ENCODE measurements around the gene CHD9NB. TPM values are rescaled to one million over a fixed set of nuclear protein-coding genes. Genes with fewer than 3 reads are reported as not detected.
A peak's percentile ranks its signal among the peaks of the same experiment; 100 is the strongest.
"Not testable (repeated sequence)": the region's sequence is repeated elsewhere in the genome, so short reads cannot be mapped to it uniquely, and the experiment has no call there.

The CHD9NB gene
- polyA plus RNA-seq, 5 donors: 2.0 to 12.1 (median 7.9) TPM

DNA sequence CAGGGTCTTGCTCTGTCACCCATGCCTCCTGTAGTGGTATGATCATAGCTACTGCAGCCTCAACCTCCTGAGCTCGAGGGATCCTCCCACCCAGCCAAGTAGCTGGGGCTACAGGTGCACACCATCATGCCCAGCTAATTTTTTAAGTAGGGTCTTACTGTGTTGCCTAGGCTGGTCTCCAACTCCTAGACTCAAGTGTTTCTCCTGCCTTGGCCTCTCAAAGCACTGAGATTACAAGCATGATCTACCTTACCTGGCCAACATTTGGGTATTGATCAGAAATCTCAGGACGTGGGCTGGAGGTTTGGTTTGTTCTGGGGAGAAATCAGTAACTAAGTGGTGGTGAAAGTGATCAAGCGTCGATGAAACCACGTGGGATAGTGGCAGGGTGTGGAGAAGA is 6.2 kb upstream of the CHD9NB start:
- DNase-seq: no peak

DNA sequence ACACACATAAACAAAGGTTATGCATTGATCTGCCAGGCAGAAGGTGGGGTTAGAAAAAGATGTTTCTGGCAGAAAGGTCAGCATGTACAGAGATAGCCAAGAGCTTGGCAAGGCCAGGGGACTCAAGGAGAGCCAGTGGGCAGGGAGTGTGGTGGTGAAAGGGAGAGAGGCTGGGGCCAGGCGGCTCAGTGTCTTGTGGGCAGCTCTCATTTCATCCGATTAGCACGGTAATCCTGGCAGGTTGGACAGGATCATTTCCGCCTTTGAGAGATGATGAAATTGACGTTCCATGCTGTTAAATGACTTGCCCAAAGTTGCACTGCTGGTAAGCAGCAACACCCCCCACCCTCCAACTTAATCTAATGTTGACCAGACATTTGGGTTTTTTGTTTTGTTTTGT is 5.7 kb upstream of the CHD9NB start:
- no peak for DNase-seq

DNA sequence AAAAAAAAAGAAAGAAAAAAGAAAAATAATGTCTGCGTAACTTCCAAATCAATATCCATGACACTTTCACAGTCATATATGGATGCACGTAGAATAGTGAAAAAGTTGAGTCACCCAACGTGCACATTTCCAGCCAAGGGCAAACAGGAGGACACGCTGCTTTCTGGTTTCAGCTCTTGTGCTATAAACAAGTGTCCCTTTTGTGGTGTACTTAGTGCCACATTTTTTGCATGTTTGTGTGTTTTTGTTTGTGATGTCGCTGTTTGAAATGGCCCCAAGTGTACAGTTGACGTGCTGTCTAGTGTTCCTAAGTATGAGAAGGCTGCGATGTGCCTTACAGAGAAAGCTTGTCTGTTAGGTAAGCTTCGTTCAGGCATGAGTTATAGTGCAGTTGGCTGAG is 5.0 kb upstream of the CHD9NB start:
- DNase-seq: no peak

DNA sequence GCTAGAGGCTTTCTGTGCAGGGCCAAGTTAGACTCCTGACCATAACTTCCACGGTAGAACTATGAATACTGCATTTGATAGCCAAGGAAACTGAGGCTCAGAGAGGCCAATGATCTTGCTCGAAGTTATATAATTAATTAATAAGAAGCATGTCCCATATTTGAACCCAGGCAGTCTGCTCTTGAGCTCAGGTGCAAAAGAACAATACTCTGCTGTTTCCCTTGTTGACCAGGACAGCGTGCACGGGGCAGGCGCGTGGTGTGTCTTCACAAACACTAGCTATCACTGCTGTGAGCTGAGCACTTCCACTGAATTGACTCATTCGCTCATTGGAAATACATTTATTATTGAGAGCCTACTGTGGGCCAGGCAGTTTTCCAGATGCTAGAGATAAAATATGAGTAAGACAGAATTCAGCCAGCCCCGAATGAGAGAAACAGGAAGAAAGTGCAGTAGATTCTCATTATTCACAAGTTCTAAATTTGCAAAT is 3.7 kb upstream of the CHD9NB start:
- no peak for DNase-seq

DNA sequence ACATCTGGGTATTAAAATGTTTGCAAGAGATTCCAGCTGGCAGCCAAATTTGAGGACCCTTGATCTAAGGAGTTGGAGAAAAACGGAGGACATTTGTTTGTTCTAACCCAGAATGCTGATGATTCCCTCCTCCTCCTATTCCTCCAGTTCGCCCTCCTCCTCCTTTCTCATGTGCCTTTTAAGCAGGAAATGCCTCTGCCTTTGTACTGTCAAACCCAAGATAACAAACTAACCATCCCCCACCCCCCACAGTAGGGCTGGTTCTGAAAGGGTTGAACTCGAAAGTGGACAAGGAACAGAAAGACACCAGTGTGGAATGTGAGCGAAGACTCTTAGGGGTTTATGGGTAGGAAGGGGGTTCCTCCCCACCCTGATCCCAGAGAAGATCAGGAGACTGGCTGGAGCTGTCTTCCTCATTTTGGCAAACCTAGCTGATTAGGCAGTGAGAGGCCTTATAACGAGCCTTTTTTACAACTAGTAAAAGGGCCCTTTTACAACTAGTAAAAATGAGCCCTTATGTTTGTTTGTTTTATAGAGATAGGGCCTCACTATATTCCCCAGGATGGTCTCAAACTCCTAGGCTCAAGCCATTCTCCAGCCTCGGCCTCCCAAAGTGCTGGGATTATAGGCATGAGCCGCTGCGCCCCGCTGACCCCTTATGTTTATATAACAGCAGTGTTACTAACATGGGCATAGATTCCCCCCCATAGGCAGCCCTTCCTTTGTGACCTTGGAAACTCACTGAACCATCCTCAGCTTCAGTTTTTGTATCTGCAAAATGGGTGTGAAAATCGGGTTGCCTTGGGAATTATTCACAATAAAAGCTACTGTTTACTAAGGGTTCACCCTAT is 3.1 kb upstream of the CHD9NB start:
- peak; percentile 60 to 67 for DNase-seq

DNA sequence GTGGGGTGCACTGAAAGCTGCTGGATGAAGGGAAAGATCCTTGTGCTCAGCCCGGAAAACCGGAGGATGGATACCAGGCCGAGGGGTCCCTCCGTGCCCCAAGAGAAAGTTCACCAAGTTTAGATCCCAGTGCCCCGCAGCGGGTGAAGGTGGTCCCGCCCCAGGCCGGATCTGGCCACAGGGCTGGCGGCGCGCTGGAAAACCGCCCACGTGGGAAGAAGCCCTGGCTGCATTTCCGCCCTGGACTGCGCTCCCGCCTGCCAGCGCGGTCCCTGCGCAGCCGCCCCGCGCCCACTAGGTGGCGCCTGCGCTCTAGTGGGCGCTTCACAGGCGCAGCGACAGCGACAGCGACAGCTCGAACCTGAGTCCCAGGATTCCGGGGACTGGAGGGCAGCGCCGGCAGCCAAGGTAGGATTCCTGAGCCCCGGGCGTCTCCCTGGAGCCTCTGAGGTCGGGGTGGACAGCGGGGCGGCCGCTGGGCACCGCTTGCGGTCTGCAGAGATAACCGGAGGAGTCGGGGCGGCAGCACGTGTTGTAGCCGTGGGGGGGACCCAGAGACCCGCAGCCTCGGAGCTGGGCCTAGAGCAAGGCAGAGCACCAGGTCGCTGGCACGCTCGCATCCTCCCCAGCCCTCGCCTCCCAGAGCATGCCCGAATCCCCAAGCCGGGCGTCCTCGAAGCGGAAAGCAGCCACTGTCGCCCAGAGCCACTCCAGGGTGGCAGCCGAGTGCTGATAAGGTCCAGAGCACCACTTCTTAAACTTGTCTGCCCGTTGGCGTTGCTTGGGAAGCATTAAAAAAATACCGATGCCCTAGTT is 2.2 kb upstream of the CHD9NB start, which contains the start of gene CHD9:
CHD9 (plus strand) TSS at position 322 of the 816 bp plus-strand sequence. CDS start 101,099 bp downstream, outside the sequence.
- DNase-seq: peak; percentile 94

DNA sequence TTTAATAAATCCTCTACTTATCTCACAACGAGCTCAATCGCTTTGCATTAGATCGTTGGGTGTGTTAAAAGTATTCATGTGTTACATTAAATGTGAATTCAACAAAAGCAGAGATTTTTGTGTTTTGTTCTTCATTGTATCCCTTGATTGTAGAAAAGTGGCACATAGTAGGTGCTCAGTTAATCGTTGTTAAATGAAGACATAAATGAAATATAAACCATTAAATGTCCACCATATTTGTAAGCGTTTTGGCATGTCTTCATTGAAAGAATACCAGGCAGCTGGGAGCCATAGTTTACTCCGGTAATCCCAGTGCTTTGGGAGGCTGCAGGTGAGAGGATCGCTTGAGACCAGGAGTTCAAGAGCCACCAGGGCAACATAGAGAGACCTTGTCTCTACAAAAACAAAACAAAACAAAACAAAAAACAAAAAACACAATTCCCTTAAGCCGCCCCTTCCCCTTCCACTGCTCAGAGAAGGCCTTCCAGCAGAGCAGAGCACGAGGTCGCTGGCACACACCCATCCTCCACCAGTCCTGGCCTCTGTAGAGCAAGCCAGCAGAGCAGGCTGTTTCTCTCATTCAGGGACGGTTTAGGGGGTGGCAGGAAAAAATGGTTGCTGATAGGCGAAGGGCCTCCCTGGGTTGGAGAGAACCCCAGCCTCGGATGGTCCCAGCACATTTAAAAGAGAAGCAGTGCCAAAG is 1.4 kb upstream of the CHD9NB start:
- DNase-seq: no peak

DNA sequence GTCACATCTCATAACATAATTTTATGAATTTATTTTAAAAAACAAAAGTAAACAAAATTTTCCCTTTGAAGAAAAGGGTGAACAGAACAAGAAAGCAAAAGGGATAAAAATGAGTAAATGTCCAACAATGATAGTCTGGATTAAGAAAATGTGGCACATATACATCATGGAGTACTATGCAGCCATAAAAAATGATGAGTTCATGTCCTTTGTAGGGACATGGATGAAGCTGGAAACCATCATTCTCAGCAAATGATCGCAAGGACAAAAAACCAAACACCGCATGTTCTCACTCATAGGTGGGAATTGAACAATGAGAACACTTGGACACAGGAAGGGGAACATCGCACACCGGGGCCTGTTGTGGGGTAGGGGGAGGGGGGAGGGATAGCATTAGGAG is 1.4 kb downstream of the CHD9NB start:
- DNase-seq: not testable (repeated sequence)

DNA sequence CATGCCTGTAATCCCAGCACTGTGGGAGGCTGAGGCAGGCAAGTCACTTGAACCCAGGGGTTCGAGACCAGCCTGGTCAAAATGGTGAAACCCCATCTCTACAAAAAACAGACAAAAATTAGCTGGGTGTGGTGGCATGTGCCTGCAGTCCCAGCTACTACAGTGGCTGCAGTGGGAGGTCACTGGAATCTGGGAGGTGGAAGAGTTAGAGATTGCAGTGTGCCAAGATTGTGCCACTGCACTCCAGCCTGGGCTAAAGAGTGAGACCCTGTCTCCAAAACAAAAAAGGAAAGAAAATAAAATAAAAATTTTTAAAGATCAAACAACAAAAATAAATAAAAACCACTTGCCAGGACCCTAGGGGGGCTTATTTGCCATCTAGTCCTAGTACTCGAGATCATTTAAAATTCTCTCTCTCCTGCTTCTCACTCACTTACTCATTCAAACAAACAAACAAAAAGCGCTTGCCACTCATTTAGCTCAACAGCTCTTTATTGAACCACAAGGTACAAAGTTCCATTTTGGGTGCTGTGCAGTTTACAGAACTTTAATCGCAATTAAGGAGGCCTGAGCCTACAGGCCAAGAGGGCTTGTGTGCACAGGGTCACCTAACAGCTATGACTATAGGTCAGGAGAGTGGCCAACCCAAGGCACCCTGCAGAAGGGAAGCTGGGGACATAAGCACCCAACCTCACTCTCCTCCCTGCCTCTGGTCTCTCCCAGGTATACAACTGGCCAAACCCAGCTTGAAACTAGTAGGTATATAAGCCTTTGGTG is 4.4 kb downstream of the CHD9NB start:
- no peak for DNase-seq

DNA sequence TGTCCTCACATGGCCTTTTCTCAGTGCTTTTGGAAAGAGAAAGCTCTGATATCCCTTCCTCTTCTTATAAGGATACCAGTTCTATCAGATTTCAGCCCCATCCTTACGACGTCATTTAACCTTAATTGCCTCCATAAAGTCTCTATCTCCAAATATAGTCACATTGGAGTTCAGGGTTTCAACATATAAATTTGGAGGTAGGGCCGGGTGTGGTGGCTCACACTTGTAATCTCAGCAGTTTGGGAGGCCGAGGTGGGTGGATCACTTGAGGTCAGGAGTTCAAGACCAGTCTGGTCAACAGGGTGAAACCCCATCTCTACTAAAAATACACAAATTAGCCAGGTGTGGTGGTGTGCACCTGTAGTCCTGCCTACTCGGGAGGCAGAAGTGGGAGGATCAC is 5.2 kb downstream of the CHD9NB start:
- not testable (repeated sequence) for DNase-seq

DNA sequence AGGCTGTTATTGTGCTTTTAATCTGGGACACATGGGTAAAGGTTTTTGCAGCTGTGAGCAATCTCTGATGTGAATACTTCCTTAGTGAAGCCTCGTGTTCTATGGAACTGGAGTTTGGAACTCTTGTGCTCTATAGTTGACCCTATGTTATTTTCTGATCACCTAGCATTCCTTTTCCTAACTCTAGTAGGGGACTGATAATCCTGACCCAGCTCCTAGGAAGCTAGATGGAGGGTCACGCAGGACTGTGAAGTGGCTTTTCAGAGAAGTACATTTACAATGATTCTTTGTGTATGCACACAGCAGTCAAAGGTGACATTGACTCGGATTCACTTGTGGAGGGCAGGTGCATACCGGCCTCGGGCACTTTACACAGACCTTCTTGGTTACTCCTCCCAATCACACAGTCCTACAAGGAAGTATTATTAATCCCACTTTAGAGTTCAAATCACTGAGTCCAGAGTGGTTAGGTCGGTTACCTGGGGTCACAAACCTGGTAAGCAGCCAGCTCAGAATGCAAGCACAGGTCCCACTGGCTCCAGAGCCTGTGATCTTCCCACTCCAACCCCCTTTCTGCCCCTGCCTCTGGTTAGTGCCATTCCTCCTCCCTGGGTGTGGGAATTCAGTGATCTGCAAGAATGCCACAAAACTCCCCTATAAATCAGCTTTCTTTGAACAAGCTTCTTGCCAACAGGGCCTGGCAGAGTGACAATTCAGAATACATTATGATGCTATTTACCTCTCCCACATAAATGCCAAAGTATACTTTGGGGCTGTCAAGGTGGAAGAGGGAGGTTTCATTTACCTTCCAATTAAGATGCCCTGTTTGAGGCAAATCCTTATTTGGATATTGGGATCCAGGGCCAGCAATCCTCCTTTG is 7.1 kb downstream of the CHD9NB start:
- DNase-seq: no peak

DNA sequence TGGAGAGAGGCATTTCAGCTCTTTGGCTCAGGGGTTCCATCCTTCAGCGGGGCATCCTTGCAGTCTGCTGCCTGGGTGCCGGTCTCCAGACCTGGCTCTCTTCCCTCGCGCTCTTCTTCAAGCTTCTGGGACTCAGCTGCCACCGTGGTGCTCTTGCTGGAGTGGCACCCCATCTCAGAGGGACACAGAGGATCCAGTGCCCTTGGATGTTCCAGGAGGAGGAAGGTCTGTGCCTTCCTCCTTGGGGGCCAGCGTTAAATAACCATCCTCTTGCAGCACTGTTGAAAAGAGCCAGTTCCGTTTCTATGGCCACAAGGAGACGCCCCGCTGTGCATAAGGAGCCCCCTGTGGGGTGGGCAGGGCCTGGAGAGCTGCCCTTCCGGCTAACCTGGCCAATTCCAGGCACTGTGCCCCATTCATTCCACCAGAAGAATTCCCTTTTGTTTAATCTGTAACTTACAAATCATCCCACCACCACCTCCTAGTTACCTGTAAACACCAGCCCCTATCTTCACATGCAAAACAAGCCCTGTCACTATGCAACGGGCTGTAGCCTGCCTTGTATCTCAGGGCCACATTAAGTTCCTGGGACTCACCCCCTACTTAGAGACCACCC is 8.6 kb downstream of the CHD9NB start:
- DNase-seq: no peak

DNA sequence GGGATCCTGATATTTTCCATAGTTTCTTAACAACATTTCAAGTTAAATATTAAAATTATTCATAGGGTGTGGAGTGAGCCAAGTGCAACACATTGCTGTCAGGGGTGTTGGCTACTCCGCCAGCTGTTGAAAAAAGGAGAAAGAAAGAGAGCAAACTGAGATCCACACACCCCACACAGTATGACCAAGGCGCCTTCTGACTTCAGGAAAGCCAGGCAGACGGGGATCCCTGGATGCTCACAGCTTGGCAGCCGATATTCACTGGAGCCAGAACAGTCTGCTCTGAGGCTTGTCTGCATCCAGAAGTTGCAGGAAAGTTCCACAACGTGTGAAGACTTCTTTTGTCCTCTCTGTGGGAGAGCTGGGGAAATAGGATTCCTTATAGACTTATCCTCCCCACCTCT is 9.3 kb downstream of the CHD9NB start:
- no peak for DNase-seq

DNA sequence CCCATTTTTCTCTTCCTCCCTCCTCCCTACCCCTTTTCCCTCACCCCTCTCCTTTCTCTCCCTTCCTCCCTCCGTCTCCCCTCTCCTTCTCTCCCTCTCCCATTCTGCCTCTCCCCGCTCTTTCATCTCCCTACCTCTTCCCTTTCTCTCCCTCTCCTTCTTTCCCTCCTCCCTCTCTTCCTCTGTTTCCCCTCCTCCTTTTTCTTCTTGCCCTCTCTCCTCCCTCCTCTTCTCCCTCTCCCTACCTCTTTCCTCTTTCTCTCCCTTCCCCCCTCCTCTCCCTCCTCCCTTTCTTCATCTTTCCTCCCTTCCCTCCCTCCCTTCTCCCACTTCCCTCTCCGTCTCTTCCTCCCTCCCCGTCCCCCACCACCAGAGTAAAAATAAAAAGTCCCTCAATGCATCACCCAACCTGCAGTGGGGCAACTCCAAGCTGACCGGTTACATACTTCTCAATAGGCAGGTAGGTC is 10.4 kb downstream of the CHD9NB start:
- no peak for DNase-seq

DNA sequence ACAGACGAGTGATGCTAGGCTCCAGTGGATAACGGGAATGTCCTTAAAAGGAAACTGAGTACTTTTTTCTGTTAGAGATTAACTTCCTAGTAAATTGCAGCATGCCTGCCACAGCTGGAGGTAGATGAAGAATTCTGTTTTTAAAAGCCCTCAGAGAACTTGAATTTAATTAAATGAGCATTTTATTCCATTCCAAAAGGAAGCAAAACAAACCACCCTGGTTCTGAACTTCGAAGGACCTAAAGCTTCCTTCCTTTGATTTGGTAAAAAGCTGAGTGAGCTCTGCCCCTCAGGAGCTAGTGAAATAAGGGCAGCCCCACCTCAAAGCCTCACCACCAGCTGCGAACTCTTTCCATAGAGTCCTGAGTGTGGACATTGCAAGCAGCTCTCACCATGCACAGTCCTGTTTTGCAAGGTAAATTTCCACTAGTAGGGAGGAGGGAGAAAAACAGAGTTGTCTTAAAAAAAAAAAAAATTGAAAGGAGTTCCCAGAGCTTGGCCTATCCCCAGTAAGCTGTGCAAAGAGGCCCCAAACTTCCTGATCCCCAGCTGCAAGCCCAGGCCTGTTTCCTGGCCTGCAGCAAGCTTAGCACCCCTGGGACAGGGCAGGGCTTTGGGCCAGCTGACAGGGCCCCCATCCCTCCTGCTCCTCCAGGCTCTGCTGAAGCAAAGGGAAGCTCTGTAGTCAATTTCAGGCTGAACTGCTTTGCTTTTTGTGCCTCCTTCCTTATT is 11.2 kb downstream of the CHD9NB start:
- DNase-seq: no peak

DNA sequence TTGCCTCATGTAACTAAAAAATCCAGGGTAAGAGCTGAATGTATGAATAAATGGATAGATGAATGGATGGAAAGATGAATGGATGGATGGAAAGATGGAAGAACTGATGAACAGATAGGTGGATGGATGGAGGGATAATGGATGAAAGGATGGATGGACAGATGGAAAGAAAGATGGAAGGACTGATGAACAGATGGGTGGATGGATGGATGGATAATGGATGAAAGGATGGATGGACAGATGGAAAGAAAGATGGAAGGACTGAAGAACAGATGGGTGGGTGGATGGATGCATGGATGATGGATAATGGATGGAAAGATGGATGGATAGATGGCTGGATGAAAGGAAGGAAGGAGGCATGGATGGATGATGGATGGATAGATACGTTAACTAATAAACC is 11.9 kb downstream of the CHD9NB start:
- DNase-seq: no peak

DNA sequence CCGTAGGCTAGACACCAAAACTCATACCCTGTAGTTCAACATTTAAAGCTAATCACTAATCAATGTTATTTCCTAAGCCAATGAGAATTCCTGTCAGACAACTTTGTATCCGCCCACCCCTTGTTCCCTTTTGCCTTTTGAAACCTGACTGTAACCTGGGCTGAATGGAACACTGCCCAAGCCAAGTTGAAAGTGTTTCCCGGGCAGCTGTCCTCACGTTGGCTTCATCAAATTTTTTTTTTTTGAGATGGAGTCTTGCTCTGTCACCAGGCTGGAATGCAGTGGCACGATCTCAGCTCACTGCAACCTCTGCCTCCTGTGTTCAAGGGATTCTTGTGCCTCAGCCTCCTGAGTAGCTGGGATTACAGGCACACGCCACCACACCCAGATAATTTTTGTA is 16.0 kb downstream of the CHD9NB start:
- not testable (repeated sequence) for DNase-seq

DNA sequence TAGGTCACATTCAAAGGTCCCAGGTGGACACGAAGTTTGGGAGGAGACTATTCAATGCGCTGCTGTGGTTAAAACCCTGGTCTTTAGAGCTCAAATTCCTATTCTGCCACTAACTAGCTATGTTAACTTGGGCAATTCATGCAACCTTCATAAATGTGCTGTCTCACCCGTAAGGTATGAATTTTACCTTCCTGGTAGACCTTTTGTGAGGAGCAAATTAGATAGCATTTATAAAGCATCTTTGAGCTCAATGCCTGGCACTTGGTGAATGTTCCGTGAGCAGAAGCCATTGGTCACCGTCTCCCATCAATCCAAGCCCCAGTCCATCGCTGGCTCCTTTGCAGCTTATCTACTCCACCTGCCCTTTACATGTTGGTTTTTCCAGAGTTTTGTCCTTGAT is 16.6 kb downstream of the CHD9NB start:
- no peak for DNase-seq

Measured in right lung (tissue), 5 donors.